WTC11 (cell line): ENCODE results near the gene EXTL1. TPM values are rescaled to one million over a fixed set of nuclear protein-coding genes. Genes with fewer than 3 reads are reported as not detected.

Experiments
- ATAC-seq: fragments of 200-7000 bp; cut with Tn5 transposase; 2 replicates; pipeline ENCODE4 v1.10.0; 2021; ENCODE audit warnings: mild to moderate bottlenecking, moderate library complexity
- CTCF ChIA-PET: fragments of 300-600 bp; sonication (Branson Sonifier 250); formaldehyde crosslinking; loops from one replicate; lab custom pipeline; 2021; ENCODE audit warnings: antibody characterized with exemption; lab: Charles Lee
- POLR2A ChIA-PET: fragments of 350-600 bp; sonication (Branson Sonifier 250); formaldehyde crosslinking; loops from one replicate; lab custom pipeline; 2021; ENCODE audit warnings: antibody characterized with exemption; lab: Charles Lee
- DNase-seq: peaks from one replicate; pipeline ENCODE4 v3.0.0; 2021; ENCODE audit warnings: low spot score
- H3K27ac Mint-ChIP-seq: 2 replicates; pipeline ENCODE4 v1.8.0; 2021; ENCODE audit warnings: mixed read lengths
- H3K27me3 Mint-ChIP-seq: 2 replicates; pipeline ENCODE4 v1.8.0; 2021; ENCODE audit warnings: low read depth, mild to moderate bottlenecking, moderate library complexity, mixed read lengths
- H3K36me3 Mint-ChIP-seq: 2 replicates; pipeline ENCODE4 v1.8.0; 2021; ENCODE audit warnings: mixed read lengths
- H3K4me1 Mint-ChIP-seq: 2 replicates; pipeline ENCODE4 v1.8.0; 2022; ENCODE audit warnings: mixed read lengths
- H3K4me3 Mint-ChIP-seq: 2 replicates; pipeline ENCODE4 v1.8.0; 2021; ENCODE audit warnings: mild to moderate bottlenecking, moderate library complexity, mixed read lengths
- H3K9me3 Mint-ChIP-seq: 2 replicates; pipeline ENCODE4 v1.8.0; 2021; ENCODE audit warnings: mixed read lengths
- ATF1 ChIP-seq: sonication (generic); formaldehyde crosslinking; IDR thresholded peaks from 2 replicates; pipeline ENCODE4 v1.8.1; 2023; ENCODE audit warnings: mild to moderate bottlenecking, moderate library complexity, missing genetic modification reagents
- E2F4 ChIP-seq: sonication (generic); formaldehyde crosslinking; IDR thresholded peaks from 2 replicates; pipeline ENCODE4 v1.8.1; 2022; ENCODE audit warnings: low read depth, mild to moderate bottlenecking, moderate library complexity, missing genetic modification reagents, borderline replicate concordance
- FOXK1 ChIP-seq: sonication (generic); formaldehyde crosslinking; IDR thresholded peaks from 2 replicates; pipeline ENCODE4 v1.8.0; 2022; ENCODE audit warnings: mild to moderate bottlenecking, moderate library complexity, missing genetic modification reagents
- GTF2I ChIP-seq: fragments of 250-450 bp; sonication (Bioruptor Pico); conservative IDR thresholded peaks from 2 replicates; pipeline ENCODE4 v1.4.0; 2021; ENCODE audit warnings: mild to moderate bottlenecking
- HMGXB4 ChIP-seq: sonication (generic); formaldehyde crosslinking; IDR thresholded peaks from 2 replicates; pipeline ENCODE4 v1.8.1; 2023; ENCODE audit warnings: mild to moderate bottlenecking, moderate library complexity, missing genetic modification reagents
- NFYB ChIP-seq: sonication (generic); formaldehyde crosslinking; conservative IDR thresholded peaks from 2 replicates; pipeline ENCODE4 v1.8.0; 2022; ENCODE audit warnings: low read depth, missing genetic modification reagents
- NR2C2 ChIP-seq: sonication (generic); formaldehyde crosslinking; IDR thresholded peaks from 2 replicates; pipeline ENCODE4 v1.8.0; 2022; ENCODE audit warnings: mild to moderate bottlenecking, missing genetic modification reagents
- PRDM15 ChIP-seq: sonication (generic); formaldehyde crosslinking; IDR thresholded peaks from 2 replicates; pipeline ENCODE4 v1.8.0; 2022; ENCODE audit warnings: missing genetic modification reagents
- PREB ChIP-seq: sonication (generic); formaldehyde crosslinking; IDR thresholded peaks from 2 replicates; pipeline ENCODE4 v1.8.1; 2022; ENCODE audit warnings: mild to moderate bottlenecking, missing genetic modification reagents, moderate library complexity, borderline replicate concordance
- SOX15 ChIP-seq: fragments of 250-450 bp; sonication (Bioruptor Pico); IDR thresholded peaks from 2 replicates; pipeline ENCODE4 v1.9.0; 2021; ENCODE audit warnings: mild to moderate bottlenecking
- TCF7 ChIP-seq: sonication (generic); formaldehyde crosslinking; IDR thresholded peaks from 2 replicates; pipeline ENCODE4 v1.8.0; 2022; ENCODE audit warnings: mild to moderate bottlenecking, low read depth, missing genetic modification reagents, moderate library complexity
- ZBTB21 ChIP-seq: sonication (generic); formaldehyde crosslinking; IDR thresholded peaks from 2 replicates; pipeline ENCODE4 v1.8.1; 2023; ENCODE audit warnings: mild to moderate bottlenecking, missing genetic modification reagents, borderline replicate concordance
- ZMAT4 ChIP-seq: fragments of 250-450 bp; sonication (Bioruptor Pico); IDR thresholded peaks from 2 replicates; pipeline ENCODE4 v1.9.0; 2021; ENCODE audit warnings: mild to moderate bottlenecking
- ZNF263 ChIP-seq: sonication (generic); formaldehyde crosslinking; IDR thresholded peaks from 2 replicates; pipeline ENCODE4 v1.8.1; 2022; ENCODE audit warnings: low read depth, mild to moderate bottlenecking, moderate library complexity, missing genetic modification reagents
- ZNF317 ChIP-seq: sonication (generic); formaldehyde crosslinking; IDR thresholded peaks from 2 replicates; pipeline ENCODE4 v1.8.1; 2023; ENCODE audit warnings: low read depth, mild to moderate bottlenecking, moderate library complexity, missing genetic modification reagents, borderline replicate concordance
- ZNF425 ChIP-seq: fragments of 250-450 bp; sonication (Bioruptor Pico); conservative IDR thresholded peaks from 2 replicates; pipeline ENCODE4 v1.9.0; 2021; ENCODE audit warnings: mild to moderate bottlenecking
- total RNA-seq: library from RNA; stranded (reverse); gene quantifications from 3 replicates; pipeline ENCODE4 v1.2.3, GENCODE V29; 2021
- TF ChIP-seq, protein P1 (sequence below): sonication (generic); formaldehyde crosslinking; conservative IDR thresholded peaks from 2 replicates; pipeline ENCODE4 v1.8.1; 2022; ENCODE audit warnings: mild to moderate bottlenecking, missing genetic modification reagents
- TF ChIP-seq, protein P2 (sequence below): fragments of 250-450 bp; sonication (Bioruptor Pico); IDR thresholded peaks from 2 replicates; pipeline ENCODE4 v1.8.0; 2021; ENCODE audit warnings: mild to moderate bottlenecking

Gene EXTL1
- total RNA-seq, 1 experiment from 2014 or later, result 2.1 TPM

- TF ChIP-seq TCF7 (CRISPR knock-in tag) (no peak), NFYB (CRISPR knock-in tag) (no peak), NR2C2 (CRISPR knock-in tag) (no peak), ATF1 (CRISPR knock-in tag) (no peak), GTF2I (CRISPR knock-in tag) (no peak), ZNF263 (CRISPR knock-in tag) (no peak), ZBTB21 (CRISPR knock-in tag) (no peak), E2F4 (CRISPR knock-in tag) (no peak), SOX15 (CRISPR knock-in tag) (no peak)
- TF ChIP-seq, protein P1, sequence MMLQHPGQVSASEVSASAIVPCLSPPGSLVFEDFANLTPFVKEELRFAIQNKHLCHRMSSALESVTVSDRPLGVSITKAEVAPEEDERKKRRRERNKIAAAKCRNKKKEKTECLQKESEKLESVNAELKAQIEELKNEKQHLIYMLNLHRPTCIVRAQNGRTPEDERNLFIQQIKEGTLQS, result no peak
- TF ChIP-seq, protein P2, sequence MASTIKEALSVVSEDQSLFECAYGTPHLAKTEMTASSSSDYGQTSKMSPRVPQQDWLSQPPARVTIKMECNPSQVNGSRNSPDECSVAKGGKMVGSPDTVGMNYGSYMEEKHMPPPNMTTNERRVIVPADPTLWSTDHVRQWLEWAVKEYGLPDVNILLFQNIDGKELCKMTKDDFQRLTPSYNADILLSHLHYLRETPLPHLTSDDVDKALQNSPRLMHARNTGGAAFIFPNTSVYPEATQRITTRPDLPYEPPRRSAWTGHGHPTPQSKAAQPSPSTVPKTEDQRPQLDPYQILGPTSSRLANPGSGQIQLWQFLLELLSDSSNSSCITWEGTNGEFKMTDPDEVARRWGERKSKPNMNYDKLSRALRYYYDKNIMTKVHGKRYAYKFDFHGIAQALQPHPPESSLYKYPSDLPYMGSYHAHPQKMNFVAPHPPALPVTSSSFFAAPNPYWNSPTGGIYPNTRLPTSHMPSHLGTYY (CRISPR knock-in tag), result no peak
These were observed 22.4 kb upstream of the EXTL1 start (continued) for GRCh38 chr1:25999041-25999800.

DNA sequence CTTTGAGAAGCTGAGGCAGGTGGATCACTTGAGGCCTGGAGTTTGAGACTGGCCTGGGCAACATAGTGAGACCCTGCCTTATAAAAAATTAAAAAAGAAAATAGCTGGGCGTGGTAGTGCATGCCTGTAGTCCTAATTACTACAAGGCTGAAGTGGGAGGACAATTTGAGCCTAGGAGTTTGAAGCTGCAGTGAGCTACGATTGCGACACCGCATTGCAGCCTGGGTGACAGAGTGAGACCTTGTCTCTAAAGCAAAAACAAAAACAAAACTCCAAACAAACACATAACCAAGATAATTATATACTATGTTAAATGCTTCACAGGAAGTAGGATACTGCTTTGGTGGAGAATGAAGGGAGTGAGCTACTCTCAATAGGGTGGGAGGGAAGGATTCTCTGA lies 18.3 kb upstream of the EXTL1 start:
- Mint-ChIP-seq H3K36me3 (no peaks in the 10 kb centered on the region), H3K9me3 (no peaks in the 10 kb centered on the region), H3K27me3 (no peaks in the 10 kb centered on the region; the same call in 1 of the 2 replicates), H3K4me1 (peaks cover 16% of the 10 kb centered on the region)
- no peak for ATAC-seq
- TF ChIP-seq PREB, result no peak
- no peak for TF ChIP-seq HMGXB4 (CRISPR knock-in tag)
- no peak for TF ChIP-seq FOXK1 (CRISPR knock-in tag)
- no peak for TF ChIP-seq E2F4 (CRISPR knock-in tag)
- TF ChIP-seq, all 79 proteins: peak for 0
- no peak overlapping the region for H3K4me3 Mint-ChIP-seq
- no peak overlapping the region for H3K27ac Mint-ChIP-seq
- POLR2A ChIA-PET, result no interaction called here
- CTCF ChIA-PET, result interaction anchor here (1.5 to 3.1 kb wide), 4 partner anchors 15 to 193 kb away, joined by 3 to 23 read pairs (median 6); partner anchors contain the start of gene EXTL1
- DNase-seq, result no peak

- DNase-seq (no peak), ATAC-seq (no peak)
- CTCF ChIA-PET, result interaction anchor here (1.0 to 3.1 kb wide), 7 partner anchors 14 to 193 kb away, joined by 4 to 23 read pairs (median 8); partner anchors contain the start of gene EXTL1
- Mint-ChIP-seq H3K27ac (no peak overlapping the region), H3K4me1 (peaks cover 11% of the 10 kb centered on the region), H3K36me3 (no peaks in the 10 kb centered on the region), H3K27me3 (no peaks in the 10 kb centered on the region; the same call in 1 of the 2 replicates), H3K9me3 (no peaks in the 10 kb centered on the region), H3K4me3 (no peak overlapping the region)
- POLR2A ChIA-PET, result no interaction called here
- TF ChIP-seq ZNF317 (CRISPR knock-in tag) (no peak), ZNF425 (CRISPR knock-in tag) (no peak), PRDM15 (CRISPR knock-in tag) (no peak), NR2C2 (CRISPR knock-in tag) (no peak), ZMAT4 (CRISPR knock-in tag) (no peak)
These were observed 17.8 kb upstream of the EXTL1 start for GRCh38 chr1:26003756-26004155.
